Limb (tissue), 2 donors: ENCODE results near the gene NANS.
A peak's percentile ranks its signal among the peaks of the same experiment; 100 is the strongest.

ENCODE experiments used
- DNase-seq, 2 donors: peaks; one replicate each; pipeline ENCODE4 v3.0.0-alpha.2; 2016; ENCODE audit errors: extremely low spot score in 2 of 2

The NANS gene

GRCh38 chr9:98038958-98039357 is 17.6 kb upstream of the NANS start:
- no peak for DNase-seq

DNA sequence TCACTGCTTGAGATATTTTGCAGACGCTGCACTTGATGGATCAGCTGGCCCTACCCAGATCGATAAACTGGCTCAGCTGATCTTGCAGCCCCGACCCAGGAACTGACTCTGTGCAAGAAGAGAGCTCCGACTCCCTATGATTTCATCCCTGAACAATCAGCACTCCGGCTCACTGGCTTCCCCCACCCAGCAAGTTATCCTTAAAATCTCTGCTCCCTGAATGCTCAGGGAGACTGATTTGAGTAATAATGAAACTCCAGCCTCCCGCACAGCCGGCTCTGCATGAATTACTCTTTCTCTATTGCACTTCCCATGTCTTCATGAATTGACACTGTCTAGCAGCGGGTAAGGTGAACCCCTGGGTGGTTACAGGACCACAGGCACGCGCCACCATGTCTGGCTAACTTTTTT is 16.9 kb upstream of the NANS start:
- no peak for DNase-seq

DNA sequence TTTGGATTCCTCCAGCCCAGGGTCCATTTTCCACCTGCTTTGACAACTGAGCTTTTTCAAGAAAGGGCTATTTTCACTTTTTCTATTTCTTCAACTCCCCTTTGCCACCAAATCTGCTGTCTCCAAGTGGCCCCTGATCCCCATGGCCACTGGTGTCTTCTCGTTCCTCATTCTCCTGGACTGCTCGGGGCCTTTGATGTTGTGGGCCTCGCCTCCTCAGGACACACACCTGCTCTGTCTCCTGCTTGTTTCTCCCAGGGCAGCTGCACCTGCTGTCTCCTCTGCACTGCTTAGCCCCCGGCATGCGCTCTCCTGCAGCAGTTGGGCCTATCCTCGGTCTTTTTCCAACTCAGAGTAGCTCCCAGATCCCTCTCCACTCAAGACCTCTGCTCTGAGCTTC is 16.3 kb upstream of the NANS start:
- DNase-seq, result no peak

DNA sequence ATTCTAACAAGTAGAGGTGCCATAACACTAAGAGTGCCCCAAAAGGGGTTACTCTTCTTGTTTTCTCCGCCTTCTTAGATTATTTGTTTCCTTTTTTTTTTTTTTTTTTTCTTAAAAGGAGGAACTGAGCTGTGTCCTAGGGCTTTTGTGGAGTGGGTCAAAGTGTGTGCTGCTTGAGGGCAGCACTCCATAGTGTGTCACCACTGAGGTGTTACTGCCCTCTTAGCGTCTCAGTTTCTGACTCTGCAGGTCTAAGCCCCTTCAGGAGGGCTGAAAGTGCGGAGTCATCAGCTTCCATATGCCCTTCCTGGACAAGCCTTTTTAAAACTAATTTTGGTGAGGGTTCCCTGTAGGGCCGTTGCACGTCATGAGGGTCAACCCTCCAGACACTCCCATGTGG is 12.6 kb upstream of the NANS start:
- no peak for DNase-seq

- no peak for DNase-seq
Measured at GRCh38 chr9:98045234-98046179, 11.0 kb upstream of the NANS start.

GRCh38 chr9:98046180-98046543 is 10.4 kb upstream of the NANS start:
- DNase-seq, result no peak

DNA sequence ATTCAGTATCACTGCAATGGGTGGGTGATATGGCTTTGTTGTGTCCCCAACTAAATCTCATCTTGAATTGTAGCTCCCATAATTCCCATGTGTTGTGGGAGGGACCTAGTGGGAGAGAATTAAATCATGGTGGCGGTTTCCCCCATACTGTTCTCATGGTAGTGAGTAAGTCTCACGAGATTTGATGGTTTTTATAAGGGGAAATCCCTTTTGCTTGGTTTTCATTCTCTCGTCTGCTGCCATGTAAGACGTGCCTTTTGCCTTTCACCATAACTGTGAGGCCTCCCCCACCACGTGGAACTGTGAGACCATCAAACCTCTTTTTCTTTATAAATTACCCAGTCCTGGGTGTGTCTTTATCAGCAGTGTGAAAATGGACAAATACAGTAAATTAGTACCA is 9.5 kb upstream of the NANS start:
- DNase-seq, result no peak

GRCh38 chr9:98049288-98050072 is 7.1 kb upstream of the NANS start:
- DNase-seq, result no peak

DNA sequence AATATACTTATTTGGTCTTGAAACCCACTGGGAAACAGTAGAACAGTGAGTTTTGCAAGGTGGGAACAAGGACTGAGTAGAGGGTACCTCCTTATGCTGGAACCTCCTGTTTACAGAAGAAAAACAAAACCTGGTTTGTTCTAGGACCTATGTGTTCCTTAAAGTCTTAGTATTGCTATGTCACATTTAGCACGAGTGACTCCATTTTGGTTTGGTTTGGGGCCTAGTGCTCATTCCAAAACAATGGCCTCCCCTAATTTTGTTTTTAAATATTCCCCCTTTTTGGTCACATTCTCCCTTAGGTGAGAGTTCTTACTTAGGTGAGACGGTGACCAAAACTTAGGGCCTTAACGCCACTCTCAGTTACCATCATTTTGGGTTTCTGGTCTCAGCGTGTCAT is 6.2 kb upstream of the NANS start:
- DNase-seq, result no peak

- no peak for DNase-seq
Measured at GRCh38 chr9:98054376-98054951, 2.1 kb upstream of the NANS start.

GRCh38 chr9:98057138-98057799 is 737 bp downstream of the NANS start:
- peak in 1 of 2 donors; percentile 35 for DNase-seq

DNA sequence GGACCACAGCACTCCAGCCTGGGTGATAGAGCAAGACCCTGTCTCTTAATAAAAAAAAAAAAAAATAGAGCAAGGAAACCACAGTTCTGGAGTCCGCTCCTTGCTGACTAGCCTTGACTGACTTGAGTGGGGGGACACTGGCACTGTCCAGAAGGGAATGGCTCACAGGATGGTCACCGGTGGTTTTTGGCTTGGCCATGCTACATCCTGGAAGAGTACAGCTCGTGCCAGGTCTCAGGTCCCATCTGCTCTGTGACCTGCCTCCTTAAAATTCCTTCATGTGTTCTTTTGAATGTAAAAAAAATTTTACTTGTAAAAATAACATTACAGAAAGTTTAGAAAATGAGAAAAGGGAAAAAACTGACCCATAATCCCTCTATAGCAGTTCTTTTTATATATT is 5.6 kb downstream of the NANS start:
- DNase-seq, result no peak

DNA sequence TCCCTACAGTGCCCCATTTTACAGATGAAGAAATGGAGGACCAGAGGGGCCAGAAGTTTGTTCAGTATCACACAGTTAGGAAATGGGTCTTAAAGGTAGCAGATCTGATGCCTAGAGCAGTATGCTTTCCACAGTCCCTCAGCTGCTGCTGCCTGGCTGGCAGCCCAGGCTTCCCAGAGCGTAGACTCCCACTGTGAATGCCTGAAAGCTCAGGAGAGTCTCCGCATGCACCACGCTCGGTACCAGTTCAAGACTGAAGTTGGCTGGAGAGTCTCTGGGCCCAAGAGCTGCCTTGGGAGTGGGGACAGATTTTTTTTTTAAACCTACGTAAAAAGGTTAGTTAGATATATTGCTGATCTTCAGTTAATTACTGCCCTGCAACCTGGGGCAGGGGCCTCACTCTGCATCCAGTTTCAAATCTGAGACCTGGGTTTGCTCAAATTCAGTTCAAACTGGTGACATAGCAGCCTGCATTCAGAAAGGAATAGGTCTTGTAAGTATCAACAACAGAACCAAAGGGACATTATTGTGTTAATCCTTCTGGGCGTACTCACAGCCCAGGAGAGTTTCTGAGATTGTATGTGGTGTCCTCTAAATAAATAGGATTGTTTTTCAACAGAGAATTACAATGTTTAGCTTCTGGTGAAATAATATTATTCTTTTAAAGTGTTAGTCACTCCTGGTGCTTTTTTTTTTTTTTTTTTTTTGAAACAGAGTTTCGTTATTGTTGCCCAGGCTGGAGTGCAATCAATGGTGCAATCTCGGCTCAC is 8.3 kb downstream of the NANS start:
- no peak for DNase-seq

- no peak for DNase-seq
Measured at GRCh38 chr9:98066235-98066634, 9.7 kb downstream of the NANS start.

- DNase-seq, result no peak
Measured at GRCh38 chr9:98067184-98067583, 10.7 kb downstream of the NANS start.

GRCh38 chr9:98069551-98069950 is 13.0 kb downstream of the NANS start:
- DNase-seq, result no peak

GRCh38 chr9:98070704-98071103 is 14.2 kb downstream of the NANS start:
- no peak for DNase-seq

DNA sequence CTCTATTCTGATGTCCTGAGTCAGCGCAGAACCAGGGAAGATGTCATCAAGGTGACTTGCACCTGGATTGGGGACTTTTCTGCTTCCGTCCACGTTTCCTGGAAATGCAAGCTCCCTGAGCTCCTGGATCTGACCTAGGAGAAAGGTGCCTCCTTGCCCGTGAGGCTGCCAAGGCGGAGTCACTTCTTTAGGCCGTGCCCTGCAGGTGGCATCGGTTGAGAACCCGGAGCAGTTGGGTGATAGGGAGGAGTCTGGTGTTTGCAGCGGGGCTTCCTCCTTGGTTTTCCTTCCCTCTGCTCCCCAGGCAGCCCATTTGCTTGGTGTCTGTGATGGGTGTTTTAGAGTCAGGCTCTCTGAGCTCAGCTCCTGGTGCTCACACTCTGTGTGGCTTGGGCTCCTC is 15.2 kb downstream of the NANS start:
- DNase-seq, result no peak

GRCh38 chr9:98074115-98074990 is 17.8 kb downstream of the NANS start:
- peak; percentile 21 to 79 for DNase-seq

DNA sequence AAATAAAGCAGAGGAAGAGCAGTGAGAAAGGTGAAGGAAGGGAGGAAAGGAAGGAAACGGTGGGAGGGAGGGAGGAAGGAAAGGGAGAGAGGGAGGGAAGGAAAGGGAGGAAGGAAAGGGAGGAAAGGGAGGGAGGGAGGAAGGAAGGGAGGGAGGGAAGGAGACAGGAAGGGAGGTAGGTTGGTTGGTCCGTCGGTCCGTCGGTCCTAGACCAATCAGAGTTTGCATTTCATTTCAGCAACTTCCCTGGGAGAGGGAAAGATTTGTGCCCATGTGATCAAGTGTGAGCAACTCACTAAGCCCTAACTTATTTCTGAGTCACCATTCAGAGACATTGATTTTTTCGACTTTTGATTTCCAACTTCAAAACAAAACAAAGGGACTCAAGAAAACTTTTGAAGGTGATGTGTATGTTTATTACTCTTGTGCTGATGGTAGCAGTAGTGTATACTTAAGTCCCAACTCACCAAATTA is 18.8 kb downstream of the NANS start:
- no peak for DNase-seq
